Effector memory CD8-positive, alpha-beta T cell (primary cell): ENCODE results near the gene SHBG.
"Not testable (repeated sequence)": the region's sequence is repeated elsewhere in the genome, so short reads cannot be mapped to it uniquely, and the experiment has no call there.

Experiments used
- ATAC-seq: fragments of 150-1000 bp; cut with Tn5 transposase; replicated peaks from 2 replicates; pipeline ENCODE4 v1.10.0; 2021; ENCODE audit warnings: mild to moderate bottlenecking, moderate library complexity
- DNase-seq, 3 experiments: peaks; one replicate each; pipeline ENCODE4 v3.0.0; 2021
- H3K27ac Mint-ChIP-seq, 2 donors: one replicate each; pipeline ENCODE4 v1.8.0; 2022; ENCODE audit warnings: mild to moderate bottlenecking in 2 of 2, mixed read lengths in 2 of 2, moderate library complexity in 2 of 2
- H3K27me3 Mint-ChIP-seq, 2 donors: one replicate each; pipeline ENCODE4 v1.8.0; 2022; ENCODE audit warnings: mixed read lengths in 2 of 2
- H3K36me3 Mint-ChIP-seq: one replicate; pipeline ENCODE4 v1.8.0; 2022; ENCODE audit warnings: mild to moderate bottlenecking, moderate library complexity, mixed read lengths; ENCODE audit not compliant: insufficient read depth
- H3K4me1 Mint-ChIP-seq, 2 donors: one replicate each; pipeline ENCODE4 v1.8.0; 2022; ENCODE audit warnings: low read depth in 2 of 2, mixed read lengths in 2 of 2
- H3K4me3 Mint-ChIP-seq, 2 donors: one replicate each; pipeline ENCODE4 v1.8.0; 2022; ENCODE audit warnings: mild to moderate bottlenecking in 2 of 2, mixed read lengths in 2 of 2, moderate library complexity in 2 of 2
- H3K9me3 Mint-ChIP-seq, 2 donors: one replicate each; pipeline ENCODE4 v1.8.0; 2022; ENCODE audit warnings: mixed read lengths in 2 of 2

Gene SHBG

DNA sequence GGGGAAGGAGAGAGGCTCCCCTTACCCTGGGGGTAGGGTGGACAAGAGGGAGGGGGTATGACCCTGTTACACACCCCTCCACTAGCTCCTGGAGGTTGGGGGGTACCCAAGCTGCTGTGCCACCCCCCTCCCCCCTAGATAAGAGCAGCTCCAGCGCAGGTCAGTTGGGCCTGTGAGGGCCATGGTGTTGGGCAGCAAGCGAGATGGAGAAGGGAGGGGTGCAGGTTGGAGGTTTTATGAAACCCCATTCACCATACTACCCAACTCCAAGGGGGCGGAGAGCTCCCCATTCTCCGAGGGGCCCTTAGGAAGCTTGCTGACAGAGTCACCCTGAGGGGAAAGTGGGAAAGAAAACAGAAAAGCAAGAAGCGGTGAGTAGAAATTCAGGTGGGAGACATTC is 38.3 kb upstream of the SHBG start:
- Mint-ChIP-seq H3K36me3 (peaks cover 59% of the 10 kb centered on the region), H3K27ac (peak overlapping the region in 1 of 2 donors; percentile 66)

DNA sequence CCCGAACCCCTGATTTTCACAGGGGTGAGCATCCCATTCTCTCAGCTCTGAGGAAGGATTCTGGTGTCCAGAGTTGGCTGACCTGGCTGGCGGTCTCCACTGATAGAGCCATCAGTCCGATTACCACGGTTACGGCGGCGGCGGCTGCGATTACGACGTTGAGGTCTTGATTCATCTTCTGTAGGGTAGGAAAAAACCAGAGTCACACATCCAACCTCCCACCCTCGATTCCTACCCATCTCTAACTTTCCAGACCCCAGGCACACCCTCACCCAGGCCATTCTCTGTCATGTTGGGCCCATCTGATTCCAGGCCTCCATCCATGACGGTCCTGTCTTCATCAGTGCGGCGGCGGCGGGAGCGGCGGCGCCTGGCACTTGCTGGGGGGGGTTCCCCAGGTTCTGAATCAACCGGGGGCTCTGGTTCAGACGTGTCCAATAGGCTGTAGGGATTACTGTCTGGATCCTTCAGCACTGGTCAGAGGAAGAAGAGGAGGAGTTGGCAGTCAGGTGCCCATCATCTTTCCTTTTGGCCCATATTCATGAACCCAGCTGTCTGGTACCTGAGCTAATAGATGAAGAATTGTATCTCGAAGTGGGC is 37.4 kb upstream of the SHBG start:
- Mint-ChIP-seq H3K27ac (peak overlapping the region in 1 of 2 donors; percentile 44), H3K4me1 (peaks cover 0 to 3% of the 10 kb centered on the region in 2 donors)

More for the DNA sequence above, 38.3 kb upstream of the SHBG start:
- Mint-ChIP-seq H3K4me1 (peaks cover 0 to 3% of the 10 kb centered on the region in 2 donors), H3K27me3 (no peaks in the 10 kb centered on the region), H3K4me3 (no peak overlapping the region), H3K9me3 (no peaks in the 10 kb centered on the region)
- DNase-seq: no peak
- no peak for ATAC-seq

GRCh38 chr17:7593296-7593695 is 36.6 kb upstream of the SHBG start:
- no peaks in the 10 kb centered on the region for H3K27me3 Mint-ChIP-seq
- peak overlapping the region in 1 of 2 donors; percentile 29 for H3K27ac Mint-ChIP-seq
- no peaks in the 10 kb centered on the region for H3K4me1 Mint-ChIP-seq
- H3K4me3 Mint-ChIP-seq: no peak overlapping the region
- H3K9me3 Mint-ChIP-seq: no peaks in the 10 kb centered on the region
- ATAC-seq (no peak), DNase-seq (no peak)
- peaks cover 61% of the 10 kb centered on the region for H3K36me3 Mint-ChIP-seq

More for the DNA sequence above, 37.4 kb upstream of the SHBG start:
- H3K9me3 Mint-ChIP-seq: no peaks in the 10 kb centered on the region
- DNase-seq (no peak), ATAC-seq (no peak)
- no peak overlapping the region for H3K4me3 Mint-ChIP-seq
- peaks cover 62% of the 10 kb centered on the region for H3K36me3 Mint-ChIP-seq
- H3K27me3 Mint-ChIP-seq: no peaks in the 10 kb centered on the region

- DNase-seq, H3K9me3 Mint-ChIP-seq, H3K27me3 Mint-ChIP-seq, ATAC-seq, H3K4me3 Mint-ChIP-seq, H3K4me1 Mint-ChIP-seq, H3K27ac Mint-ChIP-seq: not testable (repeated sequence)
- H3K36me3 Mint-ChIP-seq: peaks cover 84% of the 10 kb centered on the region
These were observed 32.4 kb upstream of the SHBG start for GRCh38 chr17:7597561-7597960.

DNA sequence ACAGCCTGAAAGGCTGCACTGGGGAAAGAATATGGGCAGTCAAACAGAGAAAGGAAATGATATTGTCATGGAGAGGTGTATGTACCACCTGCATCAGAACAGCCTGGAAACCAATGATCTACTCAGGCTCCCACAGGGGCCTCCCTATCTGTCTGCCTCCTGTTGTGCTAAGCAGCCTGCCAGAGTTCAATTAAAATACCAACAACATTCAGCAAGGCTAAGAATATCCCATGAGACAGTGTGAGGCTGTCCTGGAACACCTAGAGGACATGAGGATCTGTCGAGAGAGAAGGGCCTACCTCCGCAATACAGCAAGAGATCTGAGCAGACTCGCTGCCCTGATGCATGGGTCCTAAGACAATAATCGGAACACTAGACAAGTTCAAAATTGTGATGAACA is 23.7 kb upstream of the SHBG start:
- Mint-ChIP-seq H3K27me3 (no peaks in the 10 kb centered on the region), H3K36me3 (peaks cover 42% of the 10 kb centered on the region), H3K27ac (peak overlapping the region in 1 of 2 donors; percentile 2), H3K4me3 (no peak overlapping the region), H3K9me3 (no peaks in the 10 kb centered on the region), H3K4me1 (peaks cover 4 to 28% of the 10 kb centered on the region in 2 donors)
- no peak for ATAC-seq
- no peak for DNase-seq

- Mint-ChIP-seq H3K9me3 (no peaks in the 10 kb centered on the region), H3K27ac (peak overlapping the region in 1 of 2 donors; percentile 12), H3K36me3 (peaks cover 19% of the 10 kb centered on the region), H3K4me1 (peaks cover 25 to 54% of the 10 kb centered on the region in 2 donors), H3K4me3 (no peak overlapping the region), H3K27me3 (no peaks in the 10 kb centered on the region)
- no peak for ATAC-seq
- DNase-seq: no peak
These were observed 19.3 kb upstream of the SHBG start for GRCh38 chr17:7610641-7611040.

GRCh38 chr17:7611635-7612293 is 18.2 kb upstream of the SHBG start:
- DNase-seq (no peak), ATAC-seq (no peak)
- Mint-ChIP-seq H3K4me3 (peak overlapping the region; percentile 80 to 90), H3K36me3 (peaks cover 14% of the 10 kb centered on the region), H3K9me3 (no peaks in the 10 kb centered on the region), H3K27me3 (no peaks in the 10 kb centered on the region), H3K4me1 (peaks cover 25 to 49% of the 10 kb centered on the region in 2 donors), H3K27ac (peak overlapping the region in 1 of 2 donors; percentile 95)

- DNase-seq (no peak), ATAC-seq (no peak)
- Mint-ChIP-seq H3K36me3 (peaks cover 14% of the 10 kb centered on the region), H3K27ac (peak overlapping the region in 1 of 2 donors; percentile 95), H3K4me1 (peaks cover 25 to 49% of the 10 kb centered on the region in 2 donors), H3K9me3 (no peaks in the 10 kb centered on the region), H3K4me3 (peak overlapping the region; percentile 80 to 90), H3K27me3 (no peaks in the 10 kb centered on the region)
These were observed 17.7 kb upstream of the SHBG start for GRCh38 chr17:7612294-7612640.

DNA sequence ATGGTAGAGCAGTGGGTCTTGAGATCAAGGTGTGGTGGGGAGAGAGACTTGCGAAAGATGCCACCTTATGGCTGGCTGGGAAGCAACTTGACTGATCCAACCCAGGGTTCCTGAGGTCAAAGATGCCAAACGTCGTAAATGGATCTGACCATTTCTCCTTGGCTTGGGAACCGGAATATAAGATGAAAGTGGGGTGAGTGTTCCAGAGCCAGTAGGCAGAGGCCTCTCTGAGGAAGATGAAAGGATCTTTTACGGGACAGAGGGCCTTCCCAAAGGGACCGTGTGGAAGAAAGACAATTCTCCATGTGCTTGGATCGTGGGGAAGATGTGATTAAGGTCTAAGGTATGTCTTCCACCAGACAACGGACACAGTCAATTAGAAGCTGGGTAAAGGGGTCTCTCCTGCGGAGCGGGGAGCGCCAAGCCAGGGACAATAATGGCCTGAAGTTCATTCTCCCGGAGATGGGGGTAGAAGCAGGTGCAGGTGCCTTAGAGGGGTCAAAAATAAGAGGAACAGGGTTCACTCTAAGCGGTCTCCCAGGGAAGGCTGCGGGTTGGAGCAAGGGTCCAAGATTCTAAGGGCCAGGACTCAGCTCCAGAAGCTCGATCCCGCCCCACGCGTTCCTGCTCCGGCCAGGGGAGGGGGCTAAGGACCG is 16.0 kb upstream of the SHBG start:
- peak overlapping the region; percentile 80 to 90 for H3K4me3 Mint-ChIP-seq
- H3K36me3 Mint-ChIP-seq: peaks cover 11% of the 10 kb centered on the region
- H3K27ac Mint-ChIP-seq: peak overlapping the region; percentile 81 to 95
- peaks cover 25 to 42% of the 10 kb centered on the region in 2 donors for H3K4me1 Mint-ChIP-seq
- H3K9me3 Mint-ChIP-seq: no peaks in the 10 kb centered on the region
- H3K27me3 Mint-ChIP-seq: no peaks in the 10 kb centered on the region
- no peak for ATAC-seq
- DNase-seq: no peak

GRCh38 chr17:7614425-7615264 is 15.3 kb upstream of the SHBG start, which contains the start of gene FXR2:
Gene FXR2, minus strand, starts transcription at chr17:7614897. Its CDS starts 365 bp downstream, at chr17:7614532.
- Mint-ChIP-seq H3K9me3 (no peaks in the 10 kb centered on the region), H3K4me1 (peaks cover 24 to 37% of the 10 kb centered on the region in 2 donors), H3K27me3 (no peaks in the 10 kb centered on the region), H3K36me3 (peaks cover 10% of the 10 kb centered on the region), H3K27ac (peak within 1 kb of the TSS; percentile 81 to 95), H3K4me3 (peak within 1 kb of the TSS; percentile 80 to 90)
- ATAC-seq: peak; percentile 82
- DNase-seq: peak; percentile 96 to 97 (median 96)

- ATAC-seq (peak; percentile 31), DNase-seq (no peak)
- no peaks in the 10 kb centered on the region for H3K27me3 Mint-ChIP-seq
- H3K36me3 Mint-ChIP-seq: peaks cover 10% of the 10 kb centered on the region
- peak overlapping the region; percentile 81 to 95 for H3K27ac Mint-ChIP-seq
- peak overlapping the region; percentile 80 to 90 for H3K4me3 Mint-ChIP-seq
- no peaks in the 10 kb centered on the region for H3K9me3 Mint-ChIP-seq
- H3K4me1 Mint-ChIP-seq: peaks cover 23 to 36% of the 10 kb centered on the region in 2 donors
These were observed 14.6 kb upstream of the SHBG start for GRCh38 chr17:7615265-7615747.

- Mint-ChIP-seq H3K36me3 (peaks cover 8% of the 10 kb centered on the region), H3K4me3 (no peak overlapping the region)
These were observed 11.3 kb upstream of the SHBG start for GRCh38 chr17:7618608-7619007.

DNA sequence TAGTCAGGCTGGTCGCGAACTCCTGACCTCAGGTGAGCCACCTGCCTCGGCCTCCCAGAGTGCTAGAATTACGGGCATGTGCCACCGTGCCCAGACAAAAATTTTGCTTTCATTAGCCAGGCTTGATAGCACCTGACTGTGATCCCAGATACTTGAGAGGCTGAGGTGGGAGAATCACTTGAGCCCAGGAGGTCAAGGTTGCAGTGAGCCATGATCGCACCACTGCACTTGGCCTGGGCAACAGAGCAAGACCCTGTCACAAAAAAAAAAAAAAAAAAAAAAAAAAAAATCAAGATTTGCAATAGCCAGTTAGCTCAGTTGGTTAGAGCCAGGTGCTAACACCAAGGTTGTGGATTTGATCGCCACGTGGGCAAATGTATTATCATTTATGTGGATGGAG is 9.1 kb upstream of the SHBG start:
- Mint-ChIP-seq H3K4me3 (no peak overlapping the region), H3K4me1 (no peaks in the 10 kb centered on the region), H3K27ac (no peak overlapping the region), H3K27me3 (no peaks in the 10 kb centered on the region), H3K9me3 (no peaks in the 10 kb centered on the region), H3K36me3 (peaks cover 5% of the 10 kb centered on the region)
- no peak for ATAC-seq
- no peak for DNase-seq

More at GRCh38 chr17:7618608-7619007, 11.3 kb upstream of the SHBG start:
- H3K27ac Mint-ChIP-seq: peak overlapping the region in 1 of 2 donors; percentile 6
- H3K9me3 Mint-ChIP-seq: no peaks in the 10 kb centered on the region
- DNase-seq (no peak), ATAC-seq (no peak)
- H3K27me3 Mint-ChIP-seq: no peaks in the 10 kb centered on the region
- H3K4me1 Mint-ChIP-seq: peaks cover 5% of the 10 kb centered on the region in 2 donors
